ENCODE measurements around the gene OR4K13.

GRCh38 chr14:19993438-19993837 is 42.4 kb downstream of the OR4K13 start:
- TF ChIP-seq POLR2A (IDR thresholded peaks at IDR 0.05) (no peak), POLR2AphosphoS5 (IDR thresholded peaks at IDR 0.05) (no peak), CTCF (IDR thresholded peaks at IDR 0.05) (no peak)
